Vagina (tissue), 2 donors: ENCODE results near the gene CXCR4. TPM values are rescaled to one million over a fixed set of nuclear protein-coding genes. Genes with fewer than 3 reads are reported as not detected.

Experiments
- DNase-seq, 2 donors: peaks; one replicate each; pipeline ENCODE4 v3.0.0-alpha.2; 2017; ENCODE audit errors: extremely low spot score in 2 of 2
- H3K27ac ChIP-seq: fragments of 200-600 bp; sonication (generic); one replicate; pipeline ENCODE4 v1.5.1; 2019
- H3K27me3 ChIP-seq: fragments of 200-600 bp; sonication (generic); one replicate; pipeline ENCODE4 v1.5.1; 2019
- H3K36me3 ChIP-seq, 2 donors: fragments of 200-600 bp; sonication (generic); one replicate each; pipeline ENCODE4 v1.5.1; 2017 to 2019
- H3K4me1 ChIP-seq: fragments of 200-600 bp; sonication (generic); one replicate; pipeline ENCODE4 v1.5.1; 2019
- H3K4me3 ChIP-seq, 2 donors: fragments of 200-600 bp; sonication (generic); 1 replicate in 1 of 2; 2 replicates in 1 of 2; pipeline ENCODE4 v1.5.1; 2016 to 2019
- H3K9me3 ChIP-seq: fragments of 200-600 bp; sonication (generic); one replicate; pipeline ENCODE4 v1.5.1; 2019
- CTCF ChIP-seq, 3 experiments: fragments of 450-650 bp in 2 of 3; fragments of 200-600 bp in 1 of 3; sonication (generic) in 1 of 3; IDR thresholded peaks; one replicate each; pipeline ENCODE4 v1.5.1; 2017 to 2019; ENCODE audit warnings: antibody characterized with exemption in 3 of 3, mild to moderate bottlenecking in 2 of 3, moderate library complexity in 2 of 3
- POLR2A ChIP-seq, 2 donors: fragments of 450-650 bp; IDR thresholded peaks; one replicate each; pipeline ENCODE4 v1.6.1; 2017; ENCODE audit warnings: antibody characterized with exemption in 2 of 2, mild to moderate bottlenecking in 2 of 2, moderate library complexity in 2 of 2
- POLR2AphosphoS5 ChIP-seq, 2 donors: sonication (generic); formaldehyde crosslinking; IDR thresholded peaks; one replicate each; pipeline ENCODE4 v1.9.0; 2017; ENCODE audit warnings: antibody characterized with exemption in 2 of 2, mild to moderate bottlenecking in 2 of 2, low read depth in 1 of 2; ENCODE audit not compliant: insufficient read depth in 1 of 2
- intact Hi-C: fragments of 100-400 bp; cut with DNase I; formaldehyde crosslinking; loops from one replicate; pipeline ENCODE4 v1.15.1; 2023
- total RNA-seq: library from RNA; depleted of rRNA; stranded (reverse); fragments of >200 nt; gene quantifications from one replicate; pipeline ENCODE4 v1.2.3, GENCODE V29; 2016

The CXCR4 gene
- total RNA-seq, 1 donor from 2014 or later = 39.5 TPM

GRCh38 chr2:136111711-136112110 lies 6.2 kb downstream of the CXCR4 start:
- Histone ChIP-seq H3K27me3 (no peaks in the 10 kb centered on the region), H3K4me3 (no peak overlapping the region), H3K4me1 (peaks cover 2% of the 10 kb centered on the region), H3K27ac (no peak overlapping the region), H3K9me3 (no peaks in the 10 kb centered on the region), H3K36me3 (no peaks in the 10 kb centered on the region)
- no peak for DNase-seq
- TF ChIP-seq CTCF (IDR thresholded peaks at IDR 0.05) (no peak), POLR2AphosphoS5 (IDR thresholded peaks at IDR 0.05; ENCODE audit: insufficient read depth in 1 of 2, low read depth in 1 of 2) (no peak)
- intact Hi-C loops = no loop called here

GRCh38 chr2:136110526-136110925 lies 7.4 kb downstream of the CXCR4 start:
- Histone ChIP-seq H3K27me3 (no peaks in the 10 kb centered on the region), H3K4me1 (no peaks in the 10 kb centered on the region), H3K9me3 (no peaks in the 10 kb centered on the region), H3K4me3 (no peak overlapping the region), H3K27ac (no peak overlapping the region), H3K36me3 (no peaks in the 10 kb centered on the region)
- intact Hi-C loops = no loop called here
- no peak for DNase-seq
- TF ChIP-seq CTCF (IDR thresholded peaks at IDR 0.05) = no peak
- TF ChIP-seq POLR2A (IDR thresholded peaks at IDR 0.05) = no peak
- TF ChIP-seq POLR2AphosphoS5 (IDR thresholded peaks at IDR 0.05; ENCODE audit: insufficient read depth in 1 of 2, low read depth in 1 of 2) = no peak

GRCh38 chr2:136108463-136108862 lies 9.5 kb downstream of the CXCR4 start:
- H3K9me3 ChIP-seq = no peaks in the 10 kb centered on the region
- H3K36me3 ChIP-seq = no peaks in the 10 kb centered on the region
- no peaks in the 10 kb centered on the region for H3K27me3 ChIP-seq
- no peak for TF ChIP-seq POLR2AphosphoS5 (IDR thresholded peaks at IDR 0.05; ENCODE audit: insufficient read depth in 1 of 2, low read depth in 1 of 2)
- no peak for TF ChIP-seq CTCF (IDR thresholded peaks at IDR 0.05)
- no peak for TF ChIP-seq POLR2A (IDR thresholded peaks at IDR 0.05)
- no peak for DNase-seq
- no peaks in the 10 kb centered on the region for H3K4me1 ChIP-seq
- H3K4me3 ChIP-seq = no peak overlapping the region
- intact Hi-C loops = no loop called here
- no peak overlapping the region for H3K27ac ChIP-seq

- Histone ChIP-seq H3K9me3 (no peaks in the 10 kb centered on the region), H3K36me3 (no peaks in the 10 kb centered on the region), H3K27me3 (no peaks in the 10 kb centered on the region), H3K4me3 (no peak overlapping the region), H3K4me1 (no peaks in the 10 kb centered on the region), H3K27ac (no peak overlapping the region)
- TF ChIP-seq POLR2AphosphoS5 (IDR thresholded peaks at IDR 0.05; ENCODE audit: insufficient read depth in 1 of 2, low read depth in 1 of 2) (no peak), CTCF (IDR thresholded peaks at IDR 0.05) (no peak), POLR2A (IDR thresholded peaks at IDR 0.05) (no peak)
- no peak for DNase-seq
- intact Hi-C loops = no loop called here
These were observed 10.6 kb downstream of the CXCR4 start for GRCh38 chr2:136107051-136108033.

- TF ChIP-seq POLR2AphosphoS5 (IDR thresholded peaks at IDR 0.05; ENCODE audit: insufficient read depth in 1 of 2, low read depth in 1 of 2) (no peak), CTCF (IDR thresholded peaks at IDR 0.05) (no peak), POLR2A (IDR thresholded peaks at IDR 0.05) (no peak)
- H3K4me3 ChIP-seq = no peak overlapping the region
- intact Hi-C loops = no loop called here
These were observed 11.4 kb downstream of the CXCR4 start for GRCh38 chr2:136106505-136106904.

More at GRCh38 chr2:136106505-136106904, 11.4 kb downstream of the CXCR4 start:
- H3K9me3 ChIP-seq = no peaks in the 10 kb centered on the region
- no peak for DNase-seq
- no peaks in the 10 kb centered on the region for H3K36me3 ChIP-seq
- no peak overlapping the region for H3K27ac ChIP-seq
- H3K27me3 ChIP-seq = no peaks in the 10 kb centered on the region
- H3K4me1 ChIP-seq = no peaks in the 10 kb centered on the region
